ENCODE measurements around the gene ART3. TPM values are rescaled to one million over a fixed set of nuclear protein-coding genes. Genes with fewer than 3 reads are reported as not detected.

The ART3 gene
- total and polyA plus RNA-seq, 9 of the 15 experiments (the other 6 are each of a cell fraction or from before 2014, with no cell fraction given): 0.69 to 1.4 (median 1.1) TPM; not detected in 1

- TF ChIP-seq ZBTB26 (CRISPR knock-in tag; IDR thresholded peaks at IDR 0.05) (no peak), ZNF644 (tag; IDR thresholded peaks at IDR 0.05; ENCODE audit: low read depth) (no peak), TEAD4 (IDR thresholded peaks at IDR 0.05; ENCODE audit: low read length) (peak; percentile 71), TEAD4 (CRISPR knock-in tag; IDR thresholded peaks at IDR 0.05; ENCODE audit: borderline replicate concordance) (no peak), HMBOX1 (IDR thresholded peaks at IDR 0.05) (peak; percentile 98), RBM39 (optimal IDR thresholded peaks at IDR 0.05; ENCODE audit: low read depth, low read length) (no peak), RBM34 (IDR thresholded peaks at IDR 0.05; ENCODE audit: borderline replicate concordance, insufficient read depth, low read length) (no peak), RFX1 (IDR thresholded peaks at IDR 0.05) (no peak), TAF7 (tag; IDR thresholded peaks at IDR 0.05) (no peak), ELF2 (CRISPR knock-in tag; IDR thresholded peaks at IDR 0.05) (no peak), ETS1 (conservative IDR thresholded peaks at IDR 0.05; ENCODE audit: control insufficient read depth, low read depth, low read length) (no peak), XRCC4 (IDR thresholded peaks at IDR 0.05; ENCODE audit: extremely low read depth, insufficient read depth, insufficient read length) (no peak), NR2C2 (CRISPR knock-in tag; IDR thresholded peaks at IDR 0.05) (no peak), NR2C2 (tag; IDR thresholded peaks at IDR 0.05) (peak; percentile 59; the same call in 1 of the 2 replicates), ZNF134 (CRISPR knock-in tag; conservative IDR thresholded peaks at IDR 0.05) (no peak), GTF2F1 (IDR thresholded peaks at IDR 0.05; ENCODE audit: low read depth, low read length) (no peak), ZNF146 (CRISPR knock-in tag; IDR thresholded peaks at IDR 0.05; ENCODE audit: unreplicated experiment) (no peak), XRCC5 (IDR thresholded peaks at IDR 0.05; ENCODE audit: low read depth, low read length) (no peak), YY1 (IDR thresholded peaks at IDR 0.05; ENCODE audit: borderline replicate concordance in 1 of 3, control insufficient read depth in 1 of 3, extremely low read depth in 1 of 3, insufficient read depth in 3 of 3, insufficient read length in 1 of 3, insufficient replicate concordance in 2 of 3, low read depth in 1 of 3, low read length in 2 of 3) (no peak), KAT2B (IDR thresholded peaks at IDR 0.05; ENCODE audit: low read depth, low read length) (no peak), CTCF (IDR thresholded peaks at IDR 0.05 in 2 of 3, conservative IDR thresholded peaks at IDR 0.05 in 1 of 3; ENCODE audit: insufficient read depth in 2 of 3, low read depth in 1 of 3, low read length in 3 of 3) (no peak), HBP1 (CRISPR knock-in tag; IDR thresholded peaks at IDR 0.05) (no peak), RNF2 (IDR thresholded peaks at IDR 0.05) (peak; percentile 43; the same call in 1 of the 2 replicates)
These were observed 15.8 kb downstream of the ART3 start (continued) for GRCh38 chr4:76090241-76090691.
